Central memory CD8-positive, alpha-beta T cell (primary cell): ENCODE data around the gene ACSL3.
"Not testable (repeated sequence)": the region's sequence is repeated elsewhere in the genome, so short reads cannot be mapped to it uniquely, and the experiment has no call there.

Experiments used
- ATAC-seq: fragments of 150-1000 bp; cut with Tn5 transposase; replicated peaks from 2 replicates; pipeline ENCODE4 v1.10.0; 2022; ENCODE audit warnings: mild to moderate bottlenecking, moderate FRiP score, moderate number of reproducible peaks; ENCODE audit not compliant: poor library complexity, severe bottlenecking; ENCODE audit errors: extremely low read depth
- DNase-seq, 2 donors: peaks; one replicate each; pipeline ENCODE4 v3.0.0; 2021; ENCODE audit warnings: low spot score in 2 of 2
- H3K27ac Mint-ChIP-seq: one replicate; pipeline ENCODE4 v1.8.0; 2022; ENCODE audit warnings: low read depth, mild to moderate bottlenecking, moderate library complexity, mixed read lengths
- H3K27me3 Mint-ChIP-seq: one replicate; pipeline ENCODE4 v1.8.0; 2022; ENCODE audit warnings: mixed read lengths
- H3K36me3 Mint-ChIP-seq: one replicate; pipeline ENCODE4 v1.8.0; 2022; ENCODE audit warnings: mild to moderate bottlenecking, moderate library complexity, mixed read lengths; ENCODE audit not compliant: insufficient read depth
- H3K4me1 Mint-ChIP-seq: one replicate; pipeline ENCODE4 v1.8.0; 2022; ENCODE audit warnings: mixed read lengths
- H3K4me3 Mint-ChIP-seq: one replicate; pipeline ENCODE4 v1.8.0; 2022; ENCODE audit warnings: mild to moderate bottlenecking, moderate library complexity, mixed read lengths
- H3K9me3 Mint-ChIP-seq: one replicate; pipeline ENCODE4 v1.8.0; 2022; ENCODE audit warnings: mixed read lengths

Gene ACSL3

DNA sequence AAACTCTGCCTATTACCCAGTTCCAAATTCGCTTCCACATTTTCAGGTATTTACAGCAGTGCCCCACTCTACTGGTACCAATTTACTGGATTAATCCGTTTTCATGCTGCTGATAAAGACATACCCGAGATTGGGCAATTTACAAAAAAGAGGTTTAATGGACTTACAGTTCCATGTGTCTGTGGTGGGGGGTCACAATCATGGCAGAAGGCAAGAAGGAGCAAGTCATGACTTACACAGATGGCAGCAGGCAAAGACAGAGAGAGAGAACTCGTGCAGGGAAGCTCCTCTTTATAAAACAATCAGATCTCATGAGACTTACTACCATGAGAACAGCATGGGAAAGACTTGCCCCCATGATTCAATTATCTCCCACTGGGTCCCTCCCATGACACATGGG lies 129.4 kb downstream of the ACSL3 start:
- H3K4me1 Mint-ChIP-seq, H3K4me3 Mint-ChIP-seq, DNase-seq, H3K27ac Mint-ChIP-seq, H3K36me3 Mint-ChIP-seq, H3K9me3 Mint-ChIP-seq, ATAC-seq: not testable (repeated sequence)
- peaks cover 63% of the 10 kb centered on the region for H3K27me3 Mint-ChIP-seq

DNA sequence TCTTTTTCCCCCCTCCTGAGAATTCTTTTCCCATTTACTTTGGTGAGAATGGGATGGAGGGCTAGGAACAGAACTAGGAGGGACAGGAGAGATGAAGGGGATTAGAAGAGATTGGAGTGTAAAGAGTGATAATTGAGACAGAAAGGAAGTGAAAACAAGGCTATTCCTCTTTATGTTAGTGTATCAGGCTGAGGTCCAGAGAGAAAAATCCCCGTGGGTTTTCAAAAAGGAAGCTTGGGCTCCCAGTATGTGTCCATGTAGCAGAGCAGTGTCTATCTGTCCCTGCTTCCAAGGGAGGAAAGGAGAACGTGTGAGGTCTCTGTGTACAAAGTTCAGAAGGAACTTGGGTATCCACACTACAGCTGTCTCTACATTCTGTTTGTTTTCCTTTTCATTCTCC lies 131.3 kb downstream of the ACSL3 start:
- Mint-ChIP-seq H3K4me3 (no peak overlapping the region), H3K27me3 (peaks cover 44% of the 10 kb centered on the region), H3K9me3 (no peaks in the 10 kb centered on the region), H3K27ac (no peak overlapping the region), H3K4me1 (no peaks in the 10 kb centered on the region), H3K36me3 (no peaks in the 10 kb centered on the region)
- ATAC-seq, result no peak
- DNase-seq, result no peak
